HG02759 (cell line): Measurements from ENCODE around the gene SSU72.

Experiments
- ATAC-seq: cut with Tn5 transposase; IDR thresholded peaks from one replicate; pipeline ENCODE4 v1.9.1; 2021; ENCODE audit warnings: mild to moderate bottlenecking, moderate library complexity; ENCODE audit not compliant: unreplicated experiment

The SSU72 gene

DNA sequence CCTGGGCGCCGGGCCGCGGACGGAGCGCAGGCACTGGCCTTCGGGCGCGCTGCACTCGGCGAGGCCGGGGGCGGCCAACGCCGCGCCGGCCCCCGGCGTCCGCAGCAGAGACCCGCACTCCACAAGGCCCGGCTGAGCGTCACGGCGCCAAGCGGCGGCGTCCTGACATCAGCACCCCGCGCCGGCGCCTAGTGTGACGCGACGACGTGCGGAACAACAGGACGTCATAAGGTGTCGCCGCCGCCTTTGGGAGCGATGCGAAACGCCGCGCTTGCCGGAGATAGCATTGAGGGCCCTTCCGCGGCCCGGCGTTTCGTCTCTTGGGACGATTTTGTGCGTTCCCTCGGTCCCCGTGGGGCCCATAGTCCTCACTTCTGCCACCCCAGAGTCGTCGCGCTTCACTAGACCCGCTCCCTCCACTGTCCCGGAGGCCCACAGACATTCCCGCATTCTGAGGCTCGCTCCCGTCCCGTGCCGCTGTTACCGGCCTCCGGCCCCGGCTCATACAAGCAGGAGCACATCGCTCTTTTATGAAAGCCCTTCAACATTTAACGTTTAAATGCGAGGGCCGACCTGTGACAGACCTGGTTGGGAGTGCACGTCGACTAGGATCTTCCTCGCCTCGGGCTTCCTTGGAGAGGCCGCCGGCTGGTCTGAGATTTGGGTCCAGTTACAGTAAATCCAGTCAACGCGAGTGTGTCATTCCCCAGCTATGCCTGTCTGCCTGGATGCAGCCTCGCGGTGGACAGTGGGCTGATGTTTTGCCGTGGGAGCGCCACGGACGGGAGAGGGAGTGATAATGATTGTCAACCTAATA, at the start of gene SSU72:
Gene SSU72, minus strand, starts transcription at position 143 of the 817 bp plus-strand sequence. CDS start 306 bp downstream, outside the sequence.
- peak; percentile 92 for ATAC-seq

DNA sequence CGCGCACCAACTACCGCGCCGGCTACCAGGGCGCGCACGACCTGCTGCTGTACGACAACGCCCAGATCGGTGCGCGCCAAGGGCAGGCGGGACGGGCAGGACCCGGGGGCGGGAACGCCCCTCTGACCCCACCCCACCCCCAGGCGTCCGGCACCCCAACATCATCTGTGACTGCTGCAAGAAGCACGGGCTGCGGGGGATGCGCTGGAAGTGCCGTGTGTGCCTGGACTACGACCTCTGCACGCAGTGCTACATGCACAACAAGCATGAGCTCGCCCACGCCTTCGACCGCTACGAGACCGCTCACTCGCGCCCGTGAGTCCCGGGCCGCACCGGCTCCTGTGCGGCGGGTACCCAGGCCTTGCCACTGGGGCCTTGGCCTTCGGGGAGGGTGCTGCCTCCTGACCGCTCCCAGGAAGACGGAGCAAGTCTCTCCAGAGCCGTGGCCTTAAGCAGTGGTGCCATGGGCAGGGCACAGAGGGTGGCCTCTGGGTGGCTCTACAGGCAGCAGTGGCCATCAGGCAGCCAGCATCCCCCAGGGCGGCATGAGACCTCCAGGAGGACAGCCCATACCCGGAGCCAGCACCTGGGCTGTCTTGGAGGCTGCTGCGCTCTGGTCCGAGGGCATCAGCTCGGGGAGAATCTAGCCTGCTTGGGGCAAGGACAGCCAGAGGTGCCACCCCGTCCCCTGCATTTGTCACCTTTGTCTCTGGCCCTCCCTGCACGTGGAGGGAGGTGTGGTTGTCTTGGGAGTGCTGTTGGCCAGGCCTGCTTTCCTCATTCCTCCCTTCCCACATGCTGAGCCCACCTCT, 49.2 kb upstream of the SSU72 start:
- ATAC-seq, result no peak

DNA sequence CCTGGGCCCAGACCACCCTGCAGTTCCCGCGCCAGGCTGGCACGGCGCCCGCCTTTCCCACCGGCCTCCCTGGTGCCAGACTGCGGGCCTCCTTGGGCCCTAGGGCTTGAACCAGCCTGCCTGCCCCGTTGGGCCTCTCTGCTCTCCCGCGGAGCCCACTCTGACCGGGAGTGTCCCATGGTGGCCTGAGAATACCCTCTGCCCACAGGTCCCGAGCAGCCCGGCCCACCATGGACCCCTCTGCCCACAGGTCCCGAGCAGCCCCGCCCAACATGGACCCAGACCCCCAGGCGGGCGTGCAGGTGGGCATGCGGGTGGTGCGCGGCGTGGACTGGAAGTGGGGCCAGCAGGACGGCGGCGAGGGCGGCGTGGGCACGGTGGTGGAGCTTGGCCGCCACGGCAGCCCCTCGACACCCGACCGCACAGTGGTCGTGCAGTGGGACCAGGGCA, 48.5 kb upstream of the SSU72 start:
- no peak for ATAC-seq

DNA sequence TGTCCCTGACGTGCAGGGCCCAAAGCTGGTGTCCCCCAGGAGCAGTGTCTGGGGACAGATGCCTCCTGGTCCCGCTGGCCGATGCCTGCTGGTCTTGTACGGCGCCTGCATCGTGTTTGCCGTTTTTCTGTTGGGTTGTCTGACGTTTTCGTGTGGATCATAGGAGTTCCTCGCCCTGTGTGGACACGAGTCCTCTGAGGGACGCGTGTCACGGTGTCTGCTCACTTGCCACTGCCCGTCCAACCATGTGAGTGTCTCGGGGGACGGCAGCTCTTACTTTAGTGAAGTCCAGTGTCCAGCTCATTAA, 48.1 kb upstream of the SSU72 start:
- ATAC-seq, result no peak

DNA sequence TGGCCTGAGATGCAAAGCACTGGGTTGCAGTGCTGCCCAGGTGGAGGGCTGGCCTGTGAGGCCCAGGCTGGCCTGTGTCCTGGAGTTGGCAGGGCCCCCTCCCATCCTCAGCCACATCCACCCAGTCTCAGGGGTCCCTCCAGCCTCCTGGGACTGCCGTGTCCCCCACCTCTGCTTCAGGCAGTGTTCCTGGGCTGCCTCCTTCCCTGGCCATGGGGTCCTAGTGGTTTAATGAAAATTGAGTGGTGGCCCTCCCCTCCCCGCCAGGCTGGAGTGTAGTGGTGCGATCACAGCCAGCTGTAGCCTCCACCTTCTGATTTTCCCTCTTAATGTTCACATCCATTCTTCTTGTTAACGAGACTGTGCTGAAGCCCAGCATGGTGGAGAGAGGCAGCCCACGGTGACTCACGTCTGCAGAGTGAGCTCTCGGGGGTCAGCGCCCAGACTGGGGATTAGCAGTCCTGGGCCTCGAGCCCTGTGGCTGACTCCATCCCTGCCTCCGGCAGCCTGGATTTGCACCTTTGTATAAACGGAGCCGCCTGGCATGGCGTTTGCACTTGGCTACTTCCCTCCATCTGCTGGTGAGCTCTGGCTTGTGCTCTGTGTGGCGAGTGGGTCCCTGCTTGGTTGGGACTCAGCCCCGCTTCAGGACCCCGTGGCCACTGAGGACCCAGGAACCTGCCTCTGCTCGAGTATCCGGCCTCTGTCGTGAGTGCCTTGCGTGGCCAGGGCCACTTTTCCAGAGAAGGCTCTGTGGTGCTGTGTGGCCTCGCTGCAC, 47.5 kb upstream of the SSU72 start:
- no peak for ATAC-seq

DNA sequence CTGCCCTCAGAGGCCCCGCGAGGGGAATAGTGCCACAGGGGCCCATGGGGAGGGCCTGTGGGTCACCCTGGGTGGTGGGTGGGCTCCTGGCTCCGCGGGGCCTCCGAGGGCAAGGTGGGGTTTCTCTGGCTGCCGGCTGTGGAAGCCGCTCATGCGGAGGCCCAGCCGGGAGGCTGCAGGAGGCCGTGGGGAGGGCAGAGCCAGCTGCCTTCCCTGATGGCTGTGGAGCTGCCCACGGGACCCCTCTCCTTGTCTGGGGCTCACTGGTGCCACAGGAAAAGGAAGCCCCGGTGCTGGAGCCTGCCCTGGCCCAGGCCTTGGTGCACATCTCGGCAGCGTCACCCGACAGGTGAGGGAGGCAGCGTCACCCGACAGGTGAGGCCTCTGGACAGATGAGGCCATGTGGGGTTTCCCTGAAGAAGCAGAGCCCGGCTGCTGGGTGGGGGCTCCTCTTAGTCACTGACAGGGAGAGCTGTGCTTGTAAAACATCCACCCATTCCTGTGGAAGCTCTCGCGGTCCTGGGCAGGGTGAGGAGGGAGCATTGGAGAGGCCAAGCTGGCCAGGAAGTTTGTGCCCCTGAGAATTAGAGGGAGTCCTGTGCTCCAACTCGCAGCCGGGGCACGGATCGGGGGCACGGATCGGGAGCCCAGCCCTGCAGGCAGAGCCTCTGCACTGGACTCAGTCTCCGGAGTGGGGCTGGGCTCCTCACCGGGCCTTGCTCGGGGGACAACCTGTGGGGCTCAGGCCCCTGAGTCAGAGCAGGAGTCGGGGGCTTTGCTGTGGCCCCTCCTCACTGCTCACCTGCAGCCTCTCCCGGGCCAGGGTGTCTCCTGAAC, 46.7 kb upstream of the SSU72 start:
- no peak for ATAC-seq

DNA sequence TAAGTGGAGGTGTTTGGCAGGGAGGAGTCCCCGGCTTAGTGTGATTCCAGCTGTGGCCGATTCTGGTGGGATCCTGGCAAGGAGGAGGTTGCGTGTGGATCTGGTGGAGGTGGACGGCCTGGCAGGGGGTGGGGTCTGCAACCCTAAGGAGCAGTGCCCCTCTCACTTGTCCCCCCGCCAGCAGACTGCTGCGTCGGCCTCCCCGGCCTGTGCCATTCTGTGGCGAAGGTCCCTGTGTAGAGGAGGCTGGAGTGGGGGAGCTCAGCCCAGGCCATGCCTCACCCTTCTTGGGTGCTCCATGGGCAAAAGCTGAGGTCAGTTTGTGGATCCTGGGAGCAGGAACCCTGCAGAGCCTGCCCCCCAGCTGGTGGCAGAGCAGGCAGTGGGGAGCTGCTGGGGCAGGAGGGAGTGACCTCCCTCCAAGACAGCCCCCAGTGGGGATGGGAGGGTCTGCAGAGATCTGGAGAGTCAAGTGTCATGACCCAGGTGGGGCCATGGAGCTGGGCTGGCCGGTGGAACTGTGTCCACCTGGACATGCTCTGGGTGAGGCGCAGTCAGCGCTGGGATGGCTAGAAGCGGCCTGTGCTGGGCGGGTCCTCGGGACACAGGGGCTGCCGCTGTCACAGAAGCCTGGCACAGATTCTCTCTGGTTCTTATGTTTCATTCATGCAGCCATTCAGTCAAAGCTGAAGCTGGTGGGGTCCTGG, 45.9 kb upstream of the SSU72 start:
- ATAC-seq, result no peak

DNA sequence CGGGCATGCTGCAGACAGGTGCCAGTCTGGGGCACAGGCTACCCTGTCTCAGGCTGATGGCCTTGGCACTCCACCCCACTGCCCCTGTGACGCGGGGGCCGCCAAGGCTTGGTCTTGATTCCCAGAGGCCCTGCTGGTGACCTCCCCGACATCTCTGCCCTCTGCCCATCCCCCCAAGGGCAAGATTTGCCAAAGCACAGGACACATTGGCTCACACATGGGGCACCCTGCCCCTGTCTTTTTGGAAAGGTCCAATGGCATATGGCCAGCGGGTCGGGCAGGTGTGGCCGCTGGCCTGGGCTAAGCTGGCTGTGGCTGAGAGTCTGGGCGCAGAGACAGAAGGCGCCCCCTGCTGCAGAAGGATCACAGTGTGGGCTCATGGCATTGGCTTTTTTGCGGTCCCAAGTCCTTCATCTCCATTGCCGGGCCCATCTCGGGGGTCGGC, 45.3 kb upstream of the SSU72 start:
- ATAC-seq, result no peak

DNA sequence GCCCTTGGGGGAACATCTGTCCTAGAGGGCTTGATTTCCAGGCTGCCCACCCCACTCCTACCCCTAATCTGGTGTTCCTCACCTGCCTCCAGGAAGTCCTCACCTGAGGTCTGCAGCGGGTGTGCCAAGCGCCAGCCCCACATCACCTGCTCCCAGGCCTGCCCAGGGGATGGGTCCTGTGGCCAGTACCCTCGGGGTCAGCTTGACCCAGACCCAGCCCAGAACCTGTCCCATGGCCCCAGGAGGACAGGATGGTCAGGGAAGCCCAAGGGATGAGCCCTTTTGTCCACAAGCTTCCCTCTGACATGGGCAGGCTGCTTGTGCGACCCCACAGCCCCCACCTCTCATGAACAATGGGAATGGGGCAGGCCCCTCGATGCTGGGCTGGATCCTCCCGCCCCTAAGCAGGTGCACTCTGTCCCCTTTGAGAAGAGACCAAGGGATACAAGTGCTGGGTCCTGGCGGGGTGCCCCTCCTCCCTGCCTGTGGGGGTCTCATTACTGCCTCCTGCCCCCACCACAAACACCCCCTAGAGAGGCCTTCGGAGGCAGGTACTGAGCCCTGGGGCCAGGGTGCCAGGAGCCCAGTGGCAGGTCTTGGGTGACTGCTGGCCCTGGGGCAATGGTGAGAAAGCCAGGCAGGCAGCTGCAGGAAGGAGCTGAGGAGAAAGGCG, 43.9 kb upstream of the SSU72 start:
- no peak for ATAC-seq

DNA sequence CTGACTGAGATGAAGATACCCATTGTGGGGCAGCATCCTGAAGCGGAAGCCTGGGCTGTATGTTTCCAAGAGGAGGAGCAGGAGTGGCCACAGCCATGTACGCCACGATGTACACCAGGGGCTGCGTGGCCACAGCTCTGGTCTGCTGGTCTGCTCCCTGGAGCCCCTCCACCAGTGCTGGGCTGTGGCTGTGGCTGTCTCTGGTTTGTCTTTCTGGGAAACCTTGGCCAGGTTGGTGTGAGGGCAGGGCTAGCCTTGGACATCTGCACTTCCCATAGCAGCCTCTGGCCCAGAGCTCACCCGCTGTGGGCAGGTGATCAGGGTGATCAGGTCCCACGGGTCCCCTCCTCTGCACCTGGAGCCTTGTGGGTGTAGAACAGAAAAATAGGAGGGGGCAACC, 43.3 kb upstream of the SSU72 start:
- no peak for ATAC-seq

DNA sequence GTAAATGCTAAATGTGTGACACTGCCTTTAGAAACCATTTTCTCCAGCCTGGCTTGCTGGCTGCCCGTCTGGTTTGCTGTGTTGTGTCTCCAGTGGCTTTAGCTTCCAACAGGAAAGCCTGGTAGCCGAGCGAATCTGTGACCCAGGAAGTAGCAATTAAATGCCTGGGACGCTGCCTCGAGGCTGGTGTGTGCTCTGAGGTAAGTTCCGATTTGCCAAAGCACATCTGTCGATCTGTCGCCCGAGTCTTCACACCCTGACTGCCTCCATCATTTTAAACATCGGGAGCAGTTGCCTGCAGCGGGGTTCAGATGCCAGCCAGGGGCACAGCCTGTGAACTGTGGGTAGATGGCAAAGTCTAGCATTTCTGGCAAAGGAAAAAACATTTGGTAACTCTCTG, 42.9 kb upstream of the SSU72 start:
- no peak for ATAC-seq

DNA sequence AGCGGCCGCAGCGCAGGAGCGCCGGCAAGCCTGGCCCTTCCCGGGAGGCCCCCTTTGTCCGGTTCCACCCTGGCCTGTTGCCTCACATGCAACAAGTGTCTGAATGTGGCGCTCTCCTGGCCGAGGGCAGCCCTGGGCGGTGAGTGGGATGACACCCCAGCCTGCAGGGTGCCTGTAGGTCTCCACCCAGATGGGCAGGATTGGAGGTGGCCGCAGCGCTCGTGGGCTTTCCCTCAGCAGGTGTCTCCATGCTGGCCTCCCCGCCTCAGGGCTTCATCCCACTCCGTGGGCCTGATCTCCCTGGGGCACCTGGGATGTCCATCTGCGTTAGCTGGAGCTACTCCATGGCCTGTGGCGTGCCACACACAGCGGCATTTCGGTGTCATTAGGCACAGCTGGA, 42.2 kb upstream of the SSU72 start:
- no peak for ATAC-seq

DNA sequence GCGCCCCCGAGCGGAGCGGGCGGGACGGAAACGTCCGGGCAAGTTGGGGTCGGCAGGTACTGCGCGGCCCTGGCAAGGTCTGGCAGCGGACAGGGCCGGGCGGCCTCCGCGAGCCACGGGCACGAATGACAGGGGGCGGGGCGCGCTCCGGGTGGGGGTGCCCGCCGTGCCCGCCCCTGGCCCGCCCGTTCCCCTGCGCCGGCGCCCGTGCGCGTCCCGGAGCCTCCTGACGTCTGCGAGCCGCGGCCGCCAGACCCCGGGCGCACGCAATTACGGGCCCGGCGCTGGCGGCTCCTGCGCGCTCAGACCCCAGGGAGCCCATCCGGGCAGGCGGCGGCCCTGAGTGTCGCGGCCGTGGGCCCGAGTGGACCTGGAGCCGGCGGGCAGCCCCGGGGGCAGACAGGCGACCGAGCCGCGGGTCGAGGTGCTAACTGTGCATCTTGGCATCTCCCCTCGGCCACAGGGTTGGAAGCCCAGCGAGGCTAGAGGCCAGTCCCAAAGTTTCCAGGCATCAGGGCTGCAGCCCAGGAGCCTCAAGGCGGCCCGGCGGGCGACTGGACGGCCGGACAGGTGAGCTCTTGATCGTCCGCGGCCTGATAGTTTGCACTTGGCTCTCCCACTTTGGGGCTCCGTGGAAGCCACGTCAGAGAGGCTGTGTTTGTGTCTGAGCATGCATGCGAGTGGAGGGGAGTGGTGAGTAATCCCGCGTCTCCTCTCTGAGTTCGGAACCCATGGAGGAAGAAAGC, 41.6 kb upstream of the SSU72 start:
- peak; percentile 18 for ATAC-seq

DNA sequence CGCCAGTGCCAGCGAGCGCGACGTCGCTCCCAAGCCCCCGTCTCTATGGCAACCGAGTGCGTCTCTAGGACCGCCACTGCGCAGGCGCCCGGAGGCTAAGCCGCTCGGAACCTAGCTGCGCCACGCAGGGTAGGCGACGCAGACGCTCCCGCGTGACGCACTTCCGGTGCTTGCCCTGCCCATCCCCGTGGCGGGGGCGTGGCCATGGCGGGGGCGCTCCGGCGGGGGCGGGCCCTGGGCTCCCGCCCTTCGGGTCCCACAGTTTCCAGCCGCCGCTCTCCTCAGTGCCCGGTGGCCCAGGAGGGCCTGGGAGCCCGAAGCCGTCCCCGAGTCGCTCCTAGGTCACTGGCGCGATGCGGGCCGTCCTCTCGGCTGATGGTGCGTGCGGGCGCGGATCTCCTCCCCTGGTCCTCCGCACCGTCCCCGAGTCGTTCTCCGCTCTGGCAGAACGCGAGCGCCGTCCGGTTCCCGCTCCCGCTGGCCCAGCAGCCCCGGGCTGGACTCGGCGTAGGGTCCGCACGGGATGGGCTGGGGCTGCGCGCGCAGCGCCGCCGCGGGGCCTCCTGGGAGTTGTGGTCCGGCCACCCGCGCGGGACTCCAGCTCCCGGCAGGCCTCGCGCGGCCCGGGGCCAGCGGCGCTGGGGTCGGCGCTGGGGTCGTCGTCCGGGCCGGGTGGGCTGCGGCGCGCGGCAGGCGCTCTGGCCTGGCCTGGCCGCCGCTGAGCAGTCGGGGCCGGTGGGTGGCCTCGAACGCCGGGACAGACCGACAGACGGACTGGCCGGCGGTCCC, 40.8 kb upstream of the SSU72 start, which contains the start of gene MIB2:
Gene MIB2, plus strand, starts transcription at position 245 of the 789 bp plus-strand sequence. CDS start 7,953 bp downstream, outside the sequence.
- ATAC-seq, result peak; percentile 85

DNA sequence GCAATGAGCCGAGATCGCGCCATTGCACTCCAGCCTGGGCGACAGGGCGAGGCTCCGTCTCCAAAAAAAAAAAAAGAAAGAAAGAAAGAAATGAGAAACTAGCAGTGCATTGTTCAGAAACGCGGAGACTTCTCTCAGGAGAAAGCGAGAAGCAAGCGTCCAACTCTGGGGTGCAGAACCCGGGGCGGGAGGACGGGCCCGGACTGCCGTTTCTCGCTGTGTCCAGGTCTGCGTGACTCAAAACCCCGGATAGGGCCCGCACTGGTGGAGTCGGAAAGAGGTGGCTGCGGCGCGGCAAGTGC, 40.2 kb upstream of the SSU72 start:
- no peak for ATAC-seq

DNA sequence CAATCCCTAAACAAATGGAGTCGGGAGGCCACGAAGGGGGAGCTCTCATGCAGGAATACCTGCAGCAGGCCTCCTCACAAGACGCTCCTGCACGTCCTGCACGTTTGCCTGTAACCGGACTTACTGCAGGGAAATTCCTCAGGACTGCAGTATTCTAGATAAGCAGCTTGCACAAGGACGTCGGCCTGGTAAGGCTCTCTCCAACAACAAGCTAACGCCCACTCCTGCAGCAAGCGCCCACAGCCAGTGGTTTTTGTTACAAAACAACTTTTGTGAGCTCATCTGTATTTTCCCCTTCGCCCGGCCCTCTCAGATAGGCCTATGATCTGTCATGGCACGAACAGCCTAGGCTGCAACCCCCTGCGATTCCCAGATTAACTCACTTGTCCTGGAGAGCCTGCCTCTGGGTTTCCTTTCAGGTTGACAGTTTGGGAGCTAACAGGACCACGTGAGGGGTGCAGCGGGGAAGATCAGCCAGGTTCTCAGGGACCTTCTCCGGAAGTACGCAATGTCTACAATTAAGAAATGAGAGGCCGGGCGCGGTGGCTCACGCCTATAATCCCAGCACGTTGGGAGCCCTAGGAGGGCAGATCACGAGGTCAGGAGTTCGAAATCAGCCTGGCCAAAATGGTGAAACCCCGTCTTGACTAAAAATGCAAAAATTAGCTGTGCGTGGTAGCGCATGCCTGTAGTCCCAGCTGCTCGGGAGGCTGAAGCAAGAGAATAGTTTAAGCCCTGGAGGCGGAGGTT, 39.7 kb upstream of the SSU72 start:
- ATAC-seq, result no peak

DNA sequence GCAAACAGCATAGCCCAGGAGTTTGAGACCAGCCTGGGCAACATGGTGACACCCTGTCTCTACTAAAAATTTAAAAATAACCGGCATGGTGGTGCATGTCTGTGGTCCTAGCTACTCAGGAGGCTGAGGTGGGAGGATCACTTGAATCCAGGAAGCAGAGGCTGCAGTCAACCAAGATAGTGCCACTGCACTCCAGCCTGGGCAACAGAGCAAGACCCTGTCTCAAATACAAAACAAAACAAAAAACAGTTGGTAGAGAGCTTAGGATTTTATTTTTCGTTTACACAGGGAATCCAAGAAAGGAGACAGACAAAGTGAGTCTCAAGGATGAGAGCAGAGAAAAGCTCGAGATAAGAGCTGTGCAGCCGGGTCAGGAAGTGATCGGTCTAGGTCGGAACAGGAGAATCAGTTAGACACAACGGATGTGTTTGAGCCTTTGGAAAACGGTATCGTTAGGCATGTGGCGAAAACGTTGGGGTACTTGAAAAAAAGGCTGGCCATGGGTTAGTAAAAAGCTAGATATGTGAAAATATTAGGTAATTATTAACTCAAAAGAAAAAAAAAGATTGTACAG, 38.9 kb upstream of the SSU72 start:
- no peak for ATAC-seq
